Uterine smooth muscle cell (primary cell): Measurements from ENCODE around the gene ZC3H12C. TPM values are rescaled to one million over a fixed set of nuclear protein-coding genes. Genes with fewer than 3 reads are reported as not detected.

Experiments
- total RNA-seq: library from RNA; depleted of rRNA; stranded (reverse); fragments of >200 nt; gene quantifications from 2 replicates; pipeline ENCODE4 v1.2.3, GENCODE V29; 2014

The ZC3H12C gene
- total RNA-seq: 9.7 and 16.9 TPM in 2 replicates

GRCh38 chr11:110092515-110093406, at the start of gene ZC3H12C:
TSS of gene ZC3H12C (plus strand) at chr11:110093392. CDS start at chr11:110093412, 20 bp downstream.

Other genes with a start within 250 kb of the ZC3H12C start
- 64.9 and 97.6 TPM in 2 replicates for gene RDX, start 203.2 kb downstream of the ZC3H12C start, total RNA-seq